ENCODE measurements around the gene IQSEC3.
"Not testable (repeated sequence)": the region's sequence is repeated elsewhere in the genome, so short reads cannot be mapped to it uniquely, and the experiment has no call there.

The IQSEC3 gene

DNA sequence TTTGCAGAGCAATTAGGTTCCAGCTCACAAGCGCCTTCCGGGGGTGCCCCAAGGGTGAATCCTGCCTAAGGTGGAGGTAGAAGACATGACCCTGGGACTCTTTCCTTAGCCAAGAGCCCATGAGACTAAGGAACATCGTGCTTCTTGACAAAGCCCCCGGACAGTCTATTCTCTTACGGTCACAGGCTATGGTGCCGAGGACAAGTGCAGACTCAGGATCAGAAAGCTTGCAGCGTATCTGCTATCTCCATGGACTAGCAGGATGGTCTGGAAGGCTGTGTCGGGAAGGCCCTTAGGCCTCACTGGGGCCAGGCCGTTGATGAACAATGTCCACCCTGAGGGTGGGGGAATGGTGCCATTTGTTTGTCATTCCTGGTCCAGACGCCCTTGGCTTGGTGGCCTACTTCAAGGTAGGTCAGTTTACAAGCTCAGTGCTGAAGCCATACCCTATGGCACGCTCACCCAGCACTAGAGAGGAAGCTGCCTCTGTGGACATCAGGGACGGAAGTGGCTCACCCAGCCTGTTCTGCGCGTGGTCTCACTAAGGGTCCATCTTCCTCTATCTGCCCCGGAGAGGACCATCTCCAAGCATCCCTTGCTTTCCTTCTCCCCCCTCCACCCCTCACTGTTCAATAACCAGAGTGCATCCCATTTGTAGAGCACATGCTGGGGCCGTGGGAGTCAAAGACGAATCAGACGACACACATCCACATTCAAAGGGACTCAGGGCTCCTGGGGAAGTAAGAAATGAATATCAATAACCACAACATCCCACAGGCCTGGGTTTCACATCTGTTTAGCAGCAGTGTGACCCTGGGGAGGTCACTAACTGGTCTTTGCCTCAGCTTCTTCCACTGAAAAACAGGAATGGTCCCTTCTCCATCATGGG is 45.0 kb upstream of the IQSEC3 start:
- Histone ChIP-seq H3K4me3 (ENCODE audit: low read length, poor library complexity, severe bottlenecking) (no peak overlapping the region), H3F3A (ENCODE audit: low read depth) (no peaks in the 10 kb centered on the region), H3K4me1 (ENCODE audit: insufficient read depth, low read length, poor library complexity, severe bottlenecking) (peaks cover 12% of the 10 kb centered on the region), H3K79me2 (ENCODE audit: insufficient read depth, low read length) (no peaks in the 10 kb centered on the region), H3K9ac (ENCODE audit: low read depth, low read length, poor library complexity, severe bottlenecking) (no peak overlapping the region), H2AFZ (ENCODE audit: low read length) (no peak overlapping the region), H3K9me3 (ENCODE audit: insufficient read depth, low read depth, low read length) (no peaks in the 10 kb centered on the region), H3K9me2 (replicated peaks; ENCODE audit: low read depth, low read length) (no peaks in the 10 kb centered on the region), H3K36me3 (ENCODE audit: insufficient read depth, low read length) (no peaks in the 10 kb centered on the region; the same call in 1 of the 2 replicates), H3K27me3 (ENCODE audit: insufficient read depth, low read length, poor library complexity, severe bottlenecking) (no peaks in the 10 kb centered on the region), H4K20me1 (ENCODE audit: insufficient read depth, low read length, poor library complexity, severe bottlenecking) (no peaks in the 10 kb centered on the region), H3K4me2 (ENCODE audit: low read depth, low read length, poor library complexity, severe bottlenecking) (peak overlapping the region; percentile 3)
- no peak for TF ChIP-seq EZH2phosphoT487 (IDR thresholded peaks at IDR 0.05; ENCODE audit: borderline replicate concordance)
- TF ChIP-seq, protein P1, sequence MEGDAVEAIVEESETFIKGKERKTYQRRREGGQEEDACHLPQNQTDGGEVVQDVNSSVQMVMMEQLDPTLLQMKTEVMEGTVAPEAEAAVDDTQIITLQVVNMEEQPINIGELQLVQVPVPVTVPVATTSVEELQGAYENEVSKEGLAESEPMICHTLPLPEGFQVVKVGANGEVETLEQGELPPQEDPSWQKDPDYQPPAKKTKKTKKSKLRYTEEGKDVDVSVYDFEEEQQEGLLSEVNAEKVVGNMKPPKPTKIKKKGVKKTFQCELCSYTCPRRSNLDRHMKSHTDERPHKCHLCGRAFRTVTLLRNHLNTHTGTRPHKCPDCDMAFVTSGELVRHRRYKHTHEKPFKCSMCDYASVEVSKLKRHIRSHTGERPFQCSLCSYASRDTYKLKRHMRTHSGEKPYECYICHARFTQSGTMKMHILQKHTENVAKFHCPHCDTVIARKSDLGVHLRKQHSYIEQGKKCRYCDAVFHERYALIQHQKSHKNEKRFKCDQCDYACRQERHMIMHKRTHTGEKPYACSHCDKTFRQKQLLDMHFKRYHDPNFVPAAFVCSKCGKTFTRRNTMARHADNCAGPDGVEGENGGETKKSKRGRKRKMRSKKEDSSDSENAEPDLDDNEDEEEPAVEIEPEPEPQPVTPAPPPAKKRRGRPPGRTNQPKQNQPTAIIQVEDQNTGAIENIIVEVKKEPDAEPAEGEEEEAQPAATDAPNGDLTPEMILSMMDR (conservative IDR thresholded peaks at IDR 0.05; ENCODE audit: low read length): no peak

DNA sequence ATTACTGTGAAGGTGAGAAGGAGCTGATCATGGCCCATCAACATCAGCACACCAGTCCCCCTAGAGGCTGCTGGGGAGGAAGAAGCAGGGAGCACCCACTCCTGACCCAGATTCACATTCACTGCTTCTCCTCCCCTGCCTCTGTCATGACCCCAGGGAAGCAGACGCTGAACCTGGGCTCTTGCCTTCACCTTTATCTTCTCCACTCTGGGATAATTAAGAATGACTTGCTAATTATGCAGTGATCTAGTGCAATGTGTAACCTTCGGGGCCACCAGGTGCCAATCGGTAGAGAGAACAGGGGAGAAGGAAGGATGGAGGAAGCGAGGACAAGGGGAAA is 44.4 kb upstream of the IQSEC3 start:
- Histone ChIP-seq H3K4me1 (ENCODE audit: insufficient read depth, low read length, poor library complexity, severe bottlenecking) (peaks cover 12% of the 10 kb centered on the region), H3K79me2 (ENCODE audit: insufficient read depth, low read length) (no peaks in the 10 kb centered on the region), H3K9me2 (replicated peaks; ENCODE audit: low read depth, low read length) (no peaks in the 10 kb centered on the region), H2AFZ (ENCODE audit: low read length) (no peak overlapping the region), H3K9me3 (ENCODE audit: insufficient read depth, low read depth, low read length) (no peaks in the 10 kb centered on the region), H3K4me3 (ENCODE audit: low read length, poor library complexity, severe bottlenecking) (no peak overlapping the region), H3K27me3 (ENCODE audit: insufficient read depth, low read length, poor library complexity, severe bottlenecking) (no peaks in the 10 kb centered on the region), H3K9ac (ENCODE audit: low read depth, low read length, poor library complexity, severe bottlenecking) (no peak overlapping the region), H4K20me1 (ENCODE audit: insufficient read depth, low read length, poor library complexity, severe bottlenecking) (no peaks in the 10 kb centered on the region), H3K4me2 (ENCODE audit: low read depth, low read length, poor library complexity, severe bottlenecking) (peak overlapping the region; percentile 3), H3K36me3 (ENCODE audit: insufficient read depth, low read length) (no peaks in the 10 kb centered on the region; the same call in 1 of the 2 replicates), H3F3A (ENCODE audit: low read depth) (no peaks in the 10 kb centered on the region)
- TF ChIP-seq EZH2phosphoT487 (IDR thresholded peaks at IDR 0.05; ENCODE audit: borderline replicate concordance): no peak
- TF ChIP-seq, protein P1 (conservative IDR thresholded peaks at IDR 0.05; ENCODE audit: low read length): no peak; the same call in 1 of the 2 replicates

DNA sequence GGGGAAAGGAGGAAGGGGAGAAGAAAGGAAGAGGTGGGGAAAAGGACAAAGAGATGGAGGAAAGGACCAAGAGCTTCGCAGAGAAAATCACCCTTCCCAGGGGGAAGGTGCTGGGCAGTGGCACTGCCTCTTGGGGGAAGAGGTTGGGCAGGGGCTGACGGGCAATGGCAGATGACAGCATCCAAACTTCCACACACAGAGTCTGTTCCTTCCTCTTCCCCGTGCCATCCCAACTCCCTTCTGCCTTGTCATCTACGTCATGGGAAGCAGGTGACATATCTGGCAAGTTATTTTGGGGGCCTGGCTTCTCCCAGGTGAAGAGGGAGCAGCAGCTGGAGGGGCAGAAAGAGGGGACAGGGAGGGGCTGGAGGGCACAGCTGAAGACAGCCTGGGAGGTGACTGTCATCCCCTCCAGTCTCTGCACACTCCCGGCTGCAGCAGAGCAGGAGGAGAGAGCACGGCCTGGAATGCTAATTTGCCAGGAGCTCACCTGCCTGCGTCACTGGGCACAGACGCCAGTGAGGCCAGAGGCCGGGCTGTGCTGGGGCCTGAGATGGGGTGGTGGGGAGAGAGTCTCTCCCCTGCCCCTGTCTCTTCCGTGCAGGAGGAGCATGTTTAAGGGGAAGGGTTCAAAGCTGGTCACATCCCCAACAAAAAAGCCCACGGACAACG is 43.9 kb upstream of the IQSEC3 start:
- H3K79me2 ChIP-seq (ENCODE audit: insufficient read depth, low read length): no peaks in the 10 kb centered on the region
- no peaks in the 10 kb centered on the region for H3K9me3 ChIP-seq (ENCODE audit: insufficient read depth, low read depth, low read length)
- peak overlapping the region; percentile 3 for H3K4me2 ChIP-seq (ENCODE audit: low read depth, low read length, poor library complexity, severe bottlenecking)
- no peaks in the 10 kb centered on the region; the same call in 1 of the 2 replicates for H3K36me3 ChIP-seq (ENCODE audit: insufficient read depth, low read length)
- TF ChIP-seq, protein P1 (conservative IDR thresholded peaks at IDR 0.05; ENCODE audit: low read length): no peak
- no peak for TF ChIP-seq EZH2phosphoT487 (IDR thresholded peaks at IDR 0.05; ENCODE audit: borderline replicate concordance)
- peaks cover 12% of the 10 kb centered on the region for H3K4me1 ChIP-seq (ENCODE audit: insufficient read depth, low read length, poor library complexity, severe bottlenecking)
- H2AFZ ChIP-seq (ENCODE audit: low read length): no peak overlapping the region
- no peaks in the 10 kb centered on the region for H4K20me1 ChIP-seq (ENCODE audit: insufficient read depth, low read length, poor library complexity, severe bottlenecking)
- no peaks in the 10 kb centered on the region for H3K27me3 ChIP-seq (ENCODE audit: insufficient read depth, low read length, poor library complexity, severe bottlenecking)
- no peaks in the 10 kb centered on the region for H3F3A ChIP-seq (ENCODE audit: low read depth)
- H3K9ac ChIP-seq (ENCODE audit: low read depth, low read length, poor library complexity, severe bottlenecking): no peak overlapping the region
- no peak overlapping the region for H3K4me3 ChIP-seq (ENCODE audit: low read length, poor library complexity, severe bottlenecking)
- H3K9me2 ChIP-seq (replicated peaks; ENCODE audit: low read depth, low read length): no peaks in the 10 kb centered on the region

DNA sequence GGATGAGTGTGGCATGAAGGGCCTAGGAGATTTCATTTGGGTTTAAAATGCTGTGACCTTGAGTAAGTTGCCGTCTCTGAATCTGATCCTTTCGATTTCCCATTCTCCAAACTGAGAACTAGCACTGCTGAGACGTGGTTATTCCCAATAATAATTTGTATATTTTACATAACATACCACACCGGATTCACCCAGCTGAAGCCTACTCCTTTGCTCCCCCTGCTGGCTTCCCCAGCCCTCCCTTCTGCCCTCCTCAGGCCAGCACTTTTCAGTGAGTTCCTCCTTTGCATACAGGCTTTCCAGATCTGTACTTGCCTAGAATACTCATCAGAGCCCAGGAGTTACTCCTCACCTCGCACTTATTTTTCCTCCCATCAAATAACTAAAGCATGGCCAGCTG is 38.7 kb upstream of the IQSEC3 start:
- not testable (repeated sequence) for H3K27me3 ChIP-seq (ENCODE audit: insufficient read depth, low read length, poor library complexity, severe bottlenecking); H3K79me2 ChIP-seq (ENCODE audit: insufficient read depth, low read length); H3F3A ChIP-seq (ENCODE audit: low read depth); H3K9ac ChIP-seq (ENCODE audit: low read depth, low read length, poor library complexity, severe bottlenecking); H3K9me3 ChIP-seq (ENCODE audit: insufficient read depth, low read depth, low read length); H4K20me1 ChIP-seq (ENCODE audit: insufficient read depth, low read length, poor library complexity, severe bottlenecking); H3K36me3 ChIP-seq (ENCODE audit: insufficient read depth, low read length); H3K4me2 ChIP-seq (ENCODE audit: low read depth, low read length, poor library complexity, severe bottlenecking); H2AFZ ChIP-seq (ENCODE audit: low read length); H3K4me3 ChIP-seq (ENCODE audit: low read length, poor library complexity, severe bottlenecking); H3K9me2 ChIP-seq (replicated peaks; ENCODE audit: low read depth, low read length); H3K4me1 ChIP-seq (ENCODE audit: insufficient read depth, low read length, poor library complexity, severe bottlenecking)

DNA sequence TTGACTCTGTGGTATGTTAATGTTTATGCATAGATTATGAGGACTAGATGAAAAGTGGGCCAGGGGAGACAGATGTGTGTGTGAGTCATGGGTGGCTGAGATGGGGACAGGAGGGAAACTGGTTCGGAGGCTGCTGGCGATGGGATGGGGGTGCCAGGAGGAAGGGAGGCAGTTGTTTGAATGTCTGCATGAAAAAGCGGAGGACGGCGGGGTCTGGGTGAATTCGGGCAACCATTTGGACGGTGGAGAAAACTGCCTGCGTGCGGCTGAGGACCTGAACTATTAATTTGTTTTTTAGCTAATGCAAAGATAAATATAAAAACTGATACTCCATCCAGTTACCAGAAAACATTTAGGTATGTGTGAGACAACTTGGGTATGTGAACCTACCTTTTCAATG is 27.8 kb upstream of the IQSEC3 start:
- not testable (repeated sequence) for H2AFZ ChIP-seq (ENCODE audit: low read length); H3K4me1 ChIP-seq (ENCODE audit: insufficient read depth, low read length, poor library complexity, severe bottlenecking); H3K4me2 ChIP-seq (ENCODE audit: low read depth, low read length, poor library complexity, severe bottlenecking); H3K79me2 ChIP-seq (ENCODE audit: insufficient read depth, low read length); H3K27me3 ChIP-seq (ENCODE audit: insufficient read depth, low read length, poor library complexity, severe bottlenecking); H3K36me3 ChIP-seq (ENCODE audit: insufficient read depth, low read length); H3F3A ChIP-seq (ENCODE audit: low read depth); H3K4me3 ChIP-seq (ENCODE audit: low read length, poor library complexity, severe bottlenecking); H3K9me3 ChIP-seq (ENCODE audit: insufficient read depth, low read depth, low read length); H3K9me2 ChIP-seq (replicated peaks; ENCODE audit: low read depth, low read length); H3K9ac ChIP-seq (ENCODE audit: low read depth, low read length, poor library complexity, severe bottlenecking); H4K20me1 ChIP-seq (ENCODE audit: insufficient read depth, low read length, poor library complexity, severe bottlenecking)

Data from Loucy (cell line).